GM12878 (cell line): ENCODE results near the gene ECT2L. TPM values are rescaled to one million over a fixed set of nuclear protein-coding genes. Genes with fewer than 3 reads are reported as not detected.
A peak's percentile ranks its signal among the peaks of the same experiment; 100 is the strongest.

Source experiments
- ATAC-seq: fragments of 200-7000 bp; cut with Tn5 transposase; 3 replicates; pipeline ENCODE4 v1.9.1; 2020; ENCODE audit warnings: mild to moderate bottlenecking, moderate library complexity
- BruUV-seq: library from RNA; stranded (reverse); fragments of 400-500 nt; replicated peaks from 2 replicates; lab custom pipeline; 2021; lab: Mats Ljungman, UMichigan
- CTCF ChIA-PET: fragments of 300-600 bp; sonication (Branson Sonifier 250); formaldehyde crosslinking; extraction: SDS; loops from one replicate; lab custom pipeline; 2021; ENCODE audit warnings: inconsistent platforms; lab: Yijun Ruan, JAX
- POLR2A ChIA-PET: fragments of 350-600 bp; formaldehyde crosslinking; extraction: SDS; loops from one replicate; lab custom pipeline; 2021; ENCODE audit warnings: inconsistent platforms; lab: Charles Lee
- RAD21 ChIA-PET: fragments of 300-600 bp; sonication (Branson Sonifier 250); formaldehyde crosslinking; loops from one replicate; lab custom pipeline; 2023; ENCODE audit warnings: antibody characterized with exemption; ENCODE audit not compliant: unreplicated experiment; lab: Charles Lee
- SMC1A ChIA-PET: fragments of 300-600 bp; sonication (Branson Sonifier 250); formaldehyde crosslinking; loops from one replicate; lab custom pipeline; 2023; ENCODE audit not compliant: unreplicated experiment, uncharacterized antibody; lab: Charles Lee
- DNase-seq: peaks from one replicate; pipeline ENCODE4 v3.0.0-alpha.2; 2011; ENCODE audit warnings: low read depth, low spot score
- FAIRE-seq: peaks from 3 replicates; lab custom pipeline; 2011; peaks lifted over from hg19 to GRCh38; lab: Jason Lieb, UNC
- H2AFZ ChIP-seq: 2 replicates; pipeline ENCODE4 v1.6.0; 2011; ENCODE audit warnings: low read depth, low read length, control low read depth; ENCODE audit not compliant: control insufficient read depth
- H3K27ac ChIP-seq: 2 replicates; pipeline ENCODE4 v1.5.1; 2011; ENCODE audit warnings: control low read depth; ENCODE audit not compliant: control insufficient read depth, insufficient read depth
- H3K27me3 ChIP-seq, 2 experiments: replicated peaks in 1 of 2; 2 replicates each; pipeline versions ENCODE4 v1.6.0 to v1.6.1; 2011; ENCODE audit warnings: low read length in 1 of 2; ENCODE audit not compliant: control insufficient read depth in 2 of 2, insufficient read depth in 2 of 2
- H3K36me3 ChIP-seq, 2 experiments: 2 replicates each; pipeline ENCODE4 v1.5.1; 2011; ENCODE audit warnings: low read length in 1 of 2; ENCODE audit not compliant: control insufficient read depth in 2 of 2, insufficient read depth in 2 of 2
- H3K4me1 ChIP-seq: 2 replicates; pipeline ENCODE4 v1.6.1; 2011; ENCODE audit warnings: mild to moderate bottlenecking, low read length, moderate library complexity, mixed read lengths; ENCODE audit not compliant: control insufficient read depth, insufficient read depth
- H3K4me2 ChIP-seq: 2 replicates; pipeline ENCODE4 v1.6.0; 2011; ENCODE audit warnings: control low read depth; ENCODE audit not compliant: control insufficient read depth, insufficient read depth
- H3K4me3 ChIP-seq: fragments of 200-600 bp; sonication (generic); 2 replicates; pipeline ENCODE4 v1.5.1; 2016
- H3K79me2 ChIP-seq: 2 replicates; pipeline ENCODE4 v1.6.0; 2011; ENCODE audit warnings: low read length; ENCODE audit not compliant: control insufficient read depth, insufficient read depth
- H3K9ac ChIP-seq: 2 replicates; pipeline ENCODE4 v1.8.0; 2011; ENCODE audit warnings: low read length, control low read depth, mixed read lengths; ENCODE audit not compliant: control insufficient read depth, insufficient read depth
- H3K9me3 ChIP-seq: replicated peaks from 3 replicates; pipeline ENCODE4 v1.5.1; 2011; ENCODE audit warnings: mild to moderate bottlenecking, low read length; ENCODE audit not compliant: control insufficient read depth, insufficient read depth
- H4K20me1 ChIP-seq: 2 replicates; pipeline ENCODE4 v1.6.0; 2011; ENCODE audit not compliant: control insufficient read depth, insufficient read depth
- ATF7 ChIP-seq: fragments of 450-650 bp; IDR thresholded peaks from 2 replicates; pipeline ENCODE4 v1.6.1; 2016; ENCODE audit warnings: low read depth, mild to moderate bottlenecking
- IKZF2 ChIP-seq, 2 experiments: fragments of 450-650 bp; IDR thresholded peaks; 2 replicates each; pipeline ENCODE4 v1.6.1; 2017; ENCODE audit warnings: mild to moderate bottlenecking in 2 of 2, moderate library complexity in 2 of 2
- NFIC ChIP-seq: IDR thresholded peaks from 2 replicates; pipeline ENCODE4 v1.6.1; 2012; ENCODE audit warnings: low read depth, mild to moderate bottlenecking, inconsistent platforms, low read length, moderate library complexity
- RUNX3 ChIP-seq: IDR thresholded peaks from 2 replicates; pipeline ENCODE4 v1.6.1; 2012; ENCODE audit warnings: low read length, inconsistent platforms
- ZNF207 ChIP-seq: fragments of 450-650 bp; IDR thresholded peaks from 2 replicates; pipeline ENCODE4 v1.6.1; 2014; ENCODE audit warnings: antibody characterized with exemption, mild to moderate bottlenecking, borderline replicate concordance
- ZNF384 ChIP-seq: IDR thresholded peaks from 2 replicates; pipeline ENCODE4 v1.6.1; 2012; ENCODE audit warnings: low read depth, mild to moderate bottlenecking, low read length, improper control_type of control experiment, borderline replicate concordance
- WGBS: methylation state at CpG from one replicate; pipeline ENCODE4 v1.1.6; 2016; ENCODE audit warnings: low lambda C conversion rate; ENCODE audit not compliant: insufficient replicate concordance, insufficient coverage; ENCODE audit errors: missing lambda C conversion rate; 5-methylcytosine and 5-hydroxymethylcytosine counted together
- in situ Hi-C: fragments of 300-500 bp; cut with MboI; formaldehyde crosslinking; loops from 9 replicates; pipeline ENCODE4 v1.14.3; 2018; ENCODE audit warnings: mixed read lengths
- intact Hi-C: fragments of 100-400 bp; cut with micrococcal nuclease; formaldehyde crosslinking; loops from one replicate; pipeline ENCODE4 v1.14.2; 2022; ENCODE audit not compliant: unreplicated experiment
- polyA plus RNA-seq, 11 experiments: library from polyadenylated mRNA; depleted of rRNA in 4 of 11; unstranded in 6 of 11; stranded (reverse) in 5 of 11; fragments of >200 nt; fragmentation: Nextera tagmentation in 4 of 11; fragmentation: Illumina TruSeq in 1 of 11; extraction: Ambion mirVana in 4 of 11; extraction: Trizol in 1 of 11; gene quantifications; 1 replicate in 1 of 11; 2 replicates in 10 of 11; pipeline versions ENCODE4 v1.2.1 to v1.2.3, GENCODE V29; 2011 to 2016; ENCODE audit warnings: inconsistent platforms in 2 of 11, missing spikeins in 2 of 11, low read depth in 1 of 11
- total RNA-seq, 4 experiments: library from RNA; depleted of rRNA in 3 of 4; stranded (reverse); fragments of >200 nt in 3 of 4; fragmentation: Illumina TruSeq in 1 of 4; extraction: Trizol in 1 of 4; gene quantifications; 2 replicates each; pipeline versions ENCODE4 v1.2.1 to v1.2.3, GENCODE V29; 2013 to 2021

Gene ECT2L
- total and polyA plus RNA-seq, 10 of the 15 experiments (the other 5 are each of a cell fraction or from before 2014, with no cell fraction given) = 0.05 to 0.09 TPM; not detected in 8

DNA sequence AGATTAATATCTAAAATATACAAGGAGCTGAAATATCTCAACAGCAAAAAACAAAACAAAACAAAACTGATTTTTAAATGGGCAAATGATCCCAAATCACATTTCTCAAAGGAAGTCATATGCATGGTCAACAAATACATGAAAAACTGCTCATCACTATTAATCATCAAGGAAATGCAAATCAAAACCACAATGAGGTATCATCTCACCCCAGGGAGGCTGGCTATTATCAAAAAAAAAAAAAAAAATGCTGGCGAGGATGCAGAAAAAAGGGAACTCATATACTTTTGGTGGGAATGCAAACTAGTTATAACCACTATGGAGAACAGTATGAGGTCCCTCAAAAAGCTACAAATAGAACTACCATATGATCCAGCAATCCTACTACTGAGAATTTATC is 157.6 kb downstream of the ECT2L start:
- no peak for FAIRE-seq

More for the DNA sequence above, 157.6 kb downstream of the ECT2L start:
- Histone ChIP-seq H4K20me1 (no peaks in the 10 kb centered on the region), H3K79me2 (peaks cover 30% of the 10 kb centered on the region), H3K9me3 (no peaks in the 10 kb centered on the region; the same call in 1 of the 3 replicates), H2AFZ (no peak overlapping the region), H3K4me2 (no peak overlapping the region), H3K9ac (no peak overlapping the region), H3K4me1 (no peaks in the 10 kb centered on the region; the same call in 1 of the 2 replicates), H3K36me3 (no peaks in the 10 kb centered on the region), H3K27me3 (no peaks in the 10 kb centered on the region), H3K27ac (no peak overlapping the region), H3K4me3 (no peak overlapping the region)
- WGBS = 0% methylated on average over 1 of the region's 1 CpG
- intact Hi-C loops (no loop called here), in situ Hi-C loops (no loop called here)
- POLR2A ChIA-PET = interaction anchor here (0.7 kb wide), 3 partner anchors 15 to 812 kb away, joined by 3 to 5 read pairs (median 3); no protein-coding TSS in a partner anchor
- ATAC-seq (peak; percentile 41; the same call in 1 of the 3 replicates), DNase-seq (no peak)
- CTCF ChIA-PET = interaction anchor here (1.5 to 2.2 kb wide), 2 partner anchors 13 kb away, joined by 3 to 7 read pairs; no protein-coding TSS in a partner anchor
- RAD21 ChIA-PET = interaction anchor here (1.4 kb wide), 1 partner anchor 16 kb away, joined by 6 read pairs; no protein-coding TSS in a partner anchor
- SMC1A ChIA-PET = interaction anchor here (1.3 to 1.8 kb wide), 2 partner anchors 16 to 37 kb away, joined by 3 to 9 read pairs; no protein-coding TSS in a partner anchor
- TF ChIP-seq ATF7 = peak; percentile 46; the same call in 1 of the 2 replicates
- 0 out of 2 replicates have a peak, but pooled peaks have one; percentile 32 for TF ChIP-seq ZNF384
- TF ChIP-seq IKZF2 (IDR thresholded peaks at IDR 0.05) = peak in 1 of 2 experiments; percentile 51; a peak in 1 of 4 replicates
- 0 out of 2 replicates have a peak, but pooled peaks have one; percentile 12 for TF ChIP-seq RUNX3
- no peak for TF ChIP-seq NFIC
- TF ChIP-seq ZNF207 = no peak
- BruUV-seq = no TSS peak

Other genes starting within 250 kb of the ECT2L start
- gene CCDC28A, start 22.3 kb upstream of the ECT2L start, total RNA-seq (2014; rRNA removed) = 14.5 and 15.6 TPM in 2 replicates
- gene CCDC28A, start 22.3 kb upstream of the ECT2L start, total RNA-seq (2014; rRNA removed; fragmentation: Illumina TruSeq; extraction: Trizol) = 17.3 and 17.6 TPM in 2 replicates
- gene CCDC28A, start 22.3 kb upstream of the ECT2L start, total RNA-seq (2021) = 12.5 and 13.5 TPM in 2 replicates
- gene CCDC28A, start 22.3 kb upstream of the ECT2L start, polyA plus RNA-seq (2011; rRNA removed) = 38.8 and 49.2 TPM in 2 replicates
- gene CCDC28A, start 22.3 kb upstream of the ECT2L start, polyA plus RNA-seq (2014; fragmentation: Illumina TruSeq; extraction: Trizol) = 18.8 and 20.6 TPM in 2 replicates
- 10 to 100 TPM; 19.6 to 20.5 TPM for gene CCDC28A, start 22.3 kb upstream of the ECT2L start, polyA plus RNA-seq (2014; fragmentation: Nextera tagmentation; extraction: Ambion mirVana)
- gene CCDC28A, start 22.3 kb upstream of the ECT2L start, polyA plus RNA-seq (2014; rRNA removed) = 15.0 and 18.0 TPM in 2 replicates
- gene CCDC28A, start 22.3 kb upstream of the ECT2L start, polyA plus RNA-seq (2016; fragmentation: Nextera tagmentation; extraction: Ambion mirVana) = 10 to 100 TPM; 23.2 to 24.6 TPM
- gene REPS1, start 192.2 kb downstream of the ECT2L start, total RNA-seq (2014; rRNA removed) = 34.3 and 34.6 TPM in 2 replicates
- 45.7 and 45.9 TPM in 2 replicates for gene REPS1, start 192.2 kb downstream of the ECT2L start, total RNA-seq (2014; rRNA removed; fragmentation: Illumina TruSeq; extraction: Trizol)
- gene REPS1, start 192.2 kb downstream of the ECT2L start, total RNA-seq (2021) = 36.9 and 39.3 TPM in 2 replicates
- 59.3 and 76.2 TPM in 2 replicates for gene REPS1, start 192.2 kb downstream of the ECT2L start, polyA plus RNA-seq (2011; rRNA removed)
- gene REPS1, start 192.2 kb downstream of the ECT2L start, polyA plus RNA-seq (2014; fragmentation: Illumina TruSeq; extraction: Trizol) = 43.9 and 44.3 TPM in 2 replicates
- gene REPS1, start 192.2 kb downstream of the ECT2L start, polyA plus RNA-seq (2014; fragmentation: Nextera tagmentation; extraction: Ambion mirVana) = 10 to 100 TPM; 13.7 to 21.2 TPM
- 28.8 and 31.5 TPM in 2 replicates for gene REPS1, start 192.2 kb downstream of the ECT2L start, polyA plus RNA-seq (2014; rRNA removed)
- 10 to 100 TPM; 17.4 to 27.2 TPM for gene REPS1, start 192.2 kb downstream of the ECT2L start, polyA plus RNA-seq (2016; fragmentation: Nextera tagmentation; extraction: Ambion mirVana)
- gene ABRACL, start 232.7 kb downstream of the ECT2L start, total RNA-seq (2014; rRNA removed) = 116 and 148 TPM in 2 replicates
- gene ABRACL, start 232.7 kb downstream of the ECT2L start, total RNA-seq (2014; rRNA removed; fragmentation: Illumina TruSeq; extraction: Trizol) = 141 and 144 TPM in 2 replicates
- 108 and 111 TPM in 2 replicates for gene ABRACL, start 232.7 kb downstream of the ECT2L start, total RNA-seq (2021)
- 179 and 270 TPM in 2 replicates for gene ABRACL, start 232.7 kb downstream of the ECT2L start, polyA plus RNA-seq (2011; rRNA removed)
- 161 and 187 TPM in 2 replicates for gene ABRACL, start 232.7 kb downstream of the ECT2L start, polyA plus RNA-seq (2014; fragmentation: Illumina TruSeq; extraction: Trizol)
- 100 to 1,000 TPM; 636 to 647 TPM for gene ABRACL, start 232.7 kb downstream of the ECT2L start, polyA plus RNA-seq (2014; fragmentation: Nextera tagmentation; extraction: Ambion mirVana)
- 168 and 204 TPM in 2 replicates for gene ABRACL, start 232.7 kb downstream of the ECT2L start, polyA plus RNA-seq (2014; rRNA removed)
- 100 to 1,000 TPM; 312 to 358 TPM for gene ABRACL, start 232.7 kb downstream of the ECT2L start, polyA plus RNA-seq (2016; fragmentation: Nextera tagmentation; extraction: Ambion mirVana)